OCI-LY3 (cell line): ENCODE measurements around the gene SLMAP.

Experiments used
- EZH2phosphoT487 ChIP-seq: fragments of 200-600 bp; shearing (Covaris generic); IDR thresholded peaks from 2 replicates; pipeline ENCODE4 v1.6.1; 2018; ENCODE audit warnings: antibody characterized with exemption, mixed run types, low read depth
- TF ChIP-seq, protein P1 (sequence below): fragments of 200-600, 300-600 bp; sonication (generic); IDR thresholded peaks from 2 replicates; pipeline ENCODE4 v1.5.1; 2014; ENCODE audit warnings: antibody characterized with exemption, low read length, low read depth

DNA sequence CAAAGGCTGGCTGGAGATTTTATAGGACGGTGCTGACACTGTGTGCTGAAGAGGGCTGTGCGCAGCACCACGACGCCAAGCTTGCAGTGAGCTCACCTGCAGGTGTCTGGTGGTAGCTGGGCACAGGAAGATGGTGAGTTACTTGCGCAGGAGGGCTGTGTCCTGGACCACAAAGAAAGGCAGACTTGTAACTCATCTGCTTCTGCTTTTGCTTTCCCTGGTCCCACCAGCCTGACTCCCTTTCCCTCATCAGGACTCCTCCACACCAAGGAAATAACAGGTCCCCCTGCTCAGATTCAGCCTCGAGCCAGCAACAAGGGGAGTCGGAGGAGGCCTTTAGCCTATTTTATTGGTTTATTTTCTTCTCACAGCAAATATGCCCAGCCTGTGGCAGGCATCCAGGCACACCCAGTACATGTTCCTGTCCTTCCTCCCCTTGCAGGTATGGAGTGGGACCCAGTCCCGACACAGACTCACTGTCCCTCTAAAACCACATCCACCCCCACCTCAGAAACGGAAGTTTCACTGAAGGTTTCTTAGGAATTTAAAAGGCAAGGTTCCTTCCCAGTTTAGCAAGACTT lies 216.5 kb downstream of the SLMAP start:
- TF ChIP-seq, protein P1, sequence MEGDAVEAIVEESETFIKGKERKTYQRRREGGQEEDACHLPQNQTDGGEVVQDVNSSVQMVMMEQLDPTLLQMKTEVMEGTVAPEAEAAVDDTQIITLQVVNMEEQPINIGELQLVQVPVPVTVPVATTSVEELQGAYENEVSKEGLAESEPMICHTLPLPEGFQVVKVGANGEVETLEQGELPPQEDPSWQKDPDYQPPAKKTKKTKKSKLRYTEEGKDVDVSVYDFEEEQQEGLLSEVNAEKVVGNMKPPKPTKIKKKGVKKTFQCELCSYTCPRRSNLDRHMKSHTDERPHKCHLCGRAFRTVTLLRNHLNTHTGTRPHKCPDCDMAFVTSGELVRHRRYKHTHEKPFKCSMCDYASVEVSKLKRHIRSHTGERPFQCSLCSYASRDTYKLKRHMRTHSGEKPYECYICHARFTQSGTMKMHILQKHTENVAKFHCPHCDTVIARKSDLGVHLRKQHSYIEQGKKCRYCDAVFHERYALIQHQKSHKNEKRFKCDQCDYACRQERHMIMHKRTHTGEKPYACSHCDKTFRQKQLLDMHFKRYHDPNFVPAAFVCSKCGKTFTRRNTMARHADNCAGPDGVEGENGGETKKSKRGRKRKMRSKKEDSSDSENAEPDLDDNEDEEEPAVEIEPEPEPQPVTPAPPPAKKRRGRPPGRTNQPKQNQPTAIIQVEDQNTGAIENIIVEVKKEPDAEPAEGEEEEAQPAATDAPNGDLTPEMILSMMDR: no peak
- TF ChIP-seq EZH2phosphoT487: no peak
